HL-60/S4 treated with phorbol 12-myristate 13-acetate at 8.2 ng/mL for 4 days and 3 days (cell line): ENCODE data around the gene SHD.

Source experiments
- in situ Hi-C: fragments of 300-500 bp; cut with MboI; formaldehyde crosslinking; loops from 2 replicates; pipeline ENCODE4 v1.15.0; 2022; ENCODE audit warnings: low sequenced_read_pairs

The SHD gene

GRCh38 chr19:4297901-4298809, 19.1 kb downstream of the SHD start:
- in situ Hi-C loops = no loop called here

DNA sequence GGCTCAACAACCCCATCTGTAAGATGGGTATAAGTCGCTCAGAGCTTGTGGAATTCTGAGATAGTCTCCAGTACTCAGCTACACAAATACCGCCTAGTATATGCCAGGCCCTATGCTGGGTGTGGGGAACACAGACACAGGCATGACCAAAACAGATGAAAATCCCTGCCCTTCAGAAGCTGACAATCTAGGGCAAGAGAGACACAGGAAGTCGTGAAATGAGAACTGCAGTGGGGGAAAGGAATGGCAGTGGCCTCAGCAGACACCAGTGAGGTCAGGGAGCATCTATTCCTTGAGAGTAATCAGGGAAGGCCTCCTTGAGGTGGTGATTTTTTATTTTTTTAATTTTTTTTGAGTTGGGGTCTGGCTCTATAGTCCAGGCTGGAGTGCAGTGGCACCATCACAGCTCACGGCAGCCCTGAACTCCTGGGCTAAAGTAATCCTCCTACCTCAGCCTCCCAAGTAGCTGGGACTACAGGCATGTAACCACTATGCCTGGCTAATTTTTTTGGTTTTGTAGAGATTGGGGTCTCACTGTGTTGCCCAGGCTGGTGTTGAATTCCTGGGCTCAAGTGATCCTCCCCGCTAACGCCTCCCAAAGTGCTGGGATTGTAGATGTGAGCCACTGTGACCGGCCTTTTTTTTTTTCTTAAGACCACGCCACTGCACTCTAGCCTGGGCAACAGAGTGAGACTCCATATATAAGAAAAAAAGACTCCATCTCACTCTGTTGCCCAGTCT, 19.9 kb downstream of the SHD start:
- in situ Hi-C loops = no loop called here

- in situ Hi-C loops = no loop called here
Measured at GRCh38 chr19:4300589-4300988, 21.5 kb downstream of the SHD start.

GRCh38 chr19:4301590-4302242, 22.6 kb downstream of the SHD start:
- in situ Hi-C loops = no loop called here

- in situ Hi-C loops = no loop called here
Measured at GRCh38 chr19:4302243-4302640, 23.2 kb downstream of the SHD start, which contains the start of gene TMIGD2. Gene TMIGD2 (minus strand): TSS chr19:4302389. CDS start chr19:4302385, 4 bp downstream.

GRCh38 chr19:4303819-4304537, 24.9 kb downstream of the SHD start:
- in situ Hi-C loops = no loop called here

GRCh38 chr19:4304538-4305256, 25.6 kb downstream of the SHD start, which contains the start of gene FSD1:
Gene FSD1 (plus strand): TSS chr19:4304598. CDS start chr19:4304747, 149 bp downstream.
- in situ Hi-C loops = no loop called here

DNA sequence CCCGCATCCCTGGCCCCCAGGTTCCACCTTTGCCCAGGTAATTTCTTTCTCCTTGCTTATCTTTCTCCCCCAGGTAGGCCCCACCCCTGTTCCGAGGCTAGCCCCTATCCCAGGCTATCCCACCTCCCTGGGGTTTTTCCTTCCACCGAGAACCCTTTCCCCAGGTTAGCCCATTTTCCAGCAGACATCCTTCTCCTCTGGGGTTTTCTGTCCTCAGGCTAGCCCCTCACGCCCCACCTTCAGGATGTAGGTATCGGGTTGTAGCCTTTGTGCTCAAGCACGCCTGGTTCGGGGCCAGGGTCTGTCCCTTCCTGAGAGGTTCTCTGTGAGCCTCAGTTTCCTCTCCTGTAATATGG, 26.2 kb downstream of the SHD start:
- in situ Hi-C loops = no loop called here

- in situ Hi-C loops = no loop called here
Measured at GRCh38 chr19:4305659-4306058, 26.6 kb downstream of the SHD start.

DNA sequence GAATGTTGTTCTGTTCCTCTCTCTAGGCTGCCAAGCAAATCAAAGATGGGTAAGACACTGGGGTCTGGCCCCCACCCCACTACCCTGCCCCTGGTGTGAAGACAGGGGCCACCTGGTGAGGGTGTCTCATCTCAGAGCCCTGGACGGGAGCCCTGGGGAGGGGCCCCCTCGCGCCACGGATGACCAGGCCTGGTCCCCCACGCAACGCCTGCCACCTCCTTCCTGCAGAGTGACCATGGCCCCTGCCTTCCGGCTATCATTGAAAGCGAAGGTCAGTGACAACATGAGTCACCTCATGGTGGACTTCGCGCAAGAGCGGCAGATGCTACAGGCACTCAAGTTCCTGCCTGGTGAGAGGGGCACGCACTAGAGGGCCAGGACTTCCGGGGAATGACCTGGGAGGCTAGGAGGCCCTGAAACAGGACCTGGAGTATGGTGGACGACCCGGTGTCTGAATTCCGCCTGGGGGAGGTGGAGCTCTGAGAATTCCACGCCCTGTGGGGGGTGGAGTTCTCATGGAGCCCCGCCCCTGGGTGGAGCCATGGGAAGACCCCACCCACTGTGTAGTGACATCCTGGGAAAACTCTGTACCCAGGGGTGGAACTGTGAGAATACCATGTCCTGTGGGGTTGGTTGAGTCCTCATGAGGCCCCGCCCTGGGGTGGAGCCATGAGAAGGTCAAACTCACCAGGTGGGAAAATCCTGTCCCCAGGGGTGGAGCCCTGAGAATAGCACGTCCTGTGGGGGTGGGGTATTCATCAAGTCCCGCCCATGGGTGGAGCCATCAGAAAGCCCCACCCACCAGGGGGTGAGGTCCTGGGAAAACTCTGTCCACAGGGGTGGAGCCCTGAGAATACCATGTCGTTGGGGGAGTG, 31.4 kb downstream of the SHD start:
- in situ Hi-C loops = no loop called here

- in situ Hi-C loops = no loop called here
Measured at GRCh38 chr19:4313847-4314490, 34.9 kb downstream of the SHD start.

DNA sequence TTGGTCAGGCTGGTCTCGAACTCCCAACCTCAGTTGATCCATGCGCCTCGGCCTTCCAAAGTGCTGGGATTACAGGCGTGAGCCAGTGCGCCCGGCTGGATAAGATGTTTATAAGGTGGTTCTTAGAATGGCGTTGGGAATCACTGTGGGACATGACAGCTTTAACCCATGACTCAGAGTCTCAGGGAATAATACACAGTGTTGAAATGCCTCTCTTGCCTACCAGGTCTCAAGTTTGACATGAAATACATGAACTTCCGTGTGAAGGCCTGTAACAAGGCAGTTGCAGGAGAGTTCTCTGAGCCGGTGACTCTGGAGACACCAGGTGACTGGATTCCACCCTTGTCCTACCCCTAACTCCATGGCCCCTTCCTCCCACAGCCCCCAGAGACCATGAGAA, 37.9 kb downstream of the SHD start:
- in situ Hi-C loops = no loop called here

GRCh38 chr19:4318460-4318859, 39.4 kb downstream of the SHD start:
- in situ Hi-C loops = no loop called here

- in situ Hi-C loops = no loop called here
Measured at GRCh38 chr19:4319067-4319718, 40.1 kb downstream of the SHD start.

DNA sequence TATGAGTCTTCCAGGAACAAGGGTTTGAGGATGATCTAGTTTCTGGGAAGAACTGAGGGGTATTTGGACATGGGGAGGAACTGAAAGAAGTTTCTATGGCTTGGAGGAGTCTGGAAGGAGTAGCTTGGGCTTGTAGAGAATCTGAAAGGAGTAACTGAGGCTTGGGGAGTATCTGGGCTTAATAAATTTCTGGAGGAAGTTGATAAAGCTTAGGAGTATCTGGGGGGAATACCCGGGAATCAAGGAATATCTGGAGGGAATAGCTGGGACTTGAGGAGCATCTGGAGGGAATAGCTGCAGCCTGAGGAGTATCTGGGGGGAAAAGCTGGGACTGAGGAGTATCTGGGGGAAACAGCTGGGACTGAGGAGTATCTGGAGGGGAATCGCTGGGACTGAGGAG, 41.4 kb downstream of the SHD start:
- in situ Hi-C loops = no loop called here

DNA sequence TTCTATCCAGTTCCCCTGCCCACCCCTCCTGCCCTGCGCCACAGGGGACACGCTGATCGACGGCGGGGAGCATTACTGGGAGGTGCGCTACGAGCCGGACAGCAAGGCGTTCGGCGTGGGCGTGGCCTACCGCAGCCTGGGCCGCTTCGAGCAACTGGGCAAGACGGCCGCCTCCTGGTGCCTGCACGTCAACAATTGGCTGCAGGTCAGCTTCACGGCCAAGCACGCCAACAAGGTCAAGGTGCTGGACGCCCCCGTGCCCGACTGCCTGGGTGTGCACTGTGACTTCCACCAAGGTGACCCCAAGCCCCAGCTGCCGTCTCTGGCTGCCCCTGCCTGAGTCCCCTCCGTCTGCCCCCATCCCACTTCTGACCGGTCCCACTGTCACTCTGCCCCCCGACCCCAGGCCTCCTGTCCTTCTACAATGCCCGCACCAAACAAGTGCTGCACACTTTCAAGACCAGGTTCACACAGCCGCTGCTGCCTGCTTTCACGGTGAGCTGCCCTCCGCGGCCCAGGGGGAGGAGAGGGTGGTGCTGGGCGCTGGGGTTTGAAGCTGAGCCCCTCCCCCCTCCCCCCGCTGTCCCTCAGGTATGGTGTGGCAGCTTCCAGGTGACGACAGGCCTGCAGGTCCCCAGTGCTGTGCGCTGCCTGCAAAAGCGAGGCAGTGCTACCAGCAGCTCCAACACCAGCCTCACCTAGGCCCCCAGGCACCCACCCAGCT, 44.0 kb downstream of the SHD start:
- in situ Hi-C loops = no loop called here

GRCh38 chr19:4323692-4324091, 44.6 kb downstream of the SHD start:
- in situ Hi-C loops = no loop called here

- in situ Hi-C loops = no loop called here
Measured at GRCh38 chr19:4324228-4324627, 45.2 kb downstream of the SHD start.
